Upper lobe of left lung (tissue), 6 donors: ENCODE results near the gene KIRREL1. TPM values are rescaled to one million over a fixed set of nuclear protein-coding genes. Genes with fewer than 3 reads are reported as not detected.
"Not testable (repeated sequence)": the region's sequence is repeated elsewhere in the genome, so short reads cannot be mapped to it uniquely, and the experiment has no call there.

Experiments used
- ATAC-seq, 2 donors: fragments of 200-7000 bp; cut with Tn5 transposase; one replicate each; pipeline ENCODE4 v1.9.1; 2022; ENCODE audit warnings: mild to moderate bottlenecking in 2 of 2, moderate library complexity in 2 of 2; ENCODE audit not compliant: low FRiP score in 2 of 2
- DNase-seq, 2 donors: peaks; one replicate each; pipeline ENCODE4 v3.0.0-alpha.2; 2019 to 2020
- H3K27ac ChIP-seq, 4 donors: fragments of 200-600 bp; sonication (generic); one replicate each; pipeline ENCODE4 v1.5.1; 2016 to 2019
- H3K27me3 ChIP-seq, 4 donors: fragments of 200-600 bp; sonication (generic); one replicate each; pipeline ENCODE4 v1.5.1; 2017 to 2019
- H3K36me3 ChIP-seq, 4 donors: fragments of 200-600 bp; sonication (generic); one replicate each; pipeline ENCODE4 v1.5.1; 2016 to 2019
- H3K4me1 ChIP-seq, 4 donors: fragments of 200-600 bp; sonication (generic); one replicate each; pipeline ENCODE4 v1.5.1; 2018 to 2019
- H3K4me3 ChIP-seq, 4 donors: fragments of 200-600 bp; sonication (generic); one replicate each; pipeline ENCODE4 v1.5.1; 2017 to 2019; ENCODE audit warnings: mild to moderate bottlenecking in 2 of 4, moderate library complexity in 1 of 4
- H3K9me3 ChIP-seq, 4 donors: fragments of 200-600 bp; sonication (generic); one replicate each; pipeline ENCODE4 v1.5.1; 2018 to 2019
- CTCF ChIP-seq, 6 experiments: fragments of 450-650 bp in 4 of 6; fragments of 200-600 bp in 2 of 6; sonication (generic) in 2 of 6; IDR thresholded peaks; one replicate each; pipeline ENCODE4 v1.5.1; 2016 to 2019; ENCODE audit warnings: antibody characterized with exemption in 6 of 6
- EP300 ChIP-seq, 4 donors: sonication (generic); formaldehyde crosslinking; IDR thresholded peaks; one replicate each; pipeline ENCODE4 v1.5.1; 2017; ENCODE audit warnings: antibody characterized with exemption in 4 of 4, control low read depth in 2 of 4
- POLR2A ChIP-seq, 4 donors: fragments of 450-650 bp; IDR thresholded peaks; one replicate each; pipeline ENCODE4 v1.5.1; 2016 to 2017; ENCODE audit warnings: antibody characterized with exemption in 4 of 4, mild to moderate bottlenecking in 2 of 4
- POLR2AphosphoS5 ChIP-seq, 2 donors: sonication (generic); formaldehyde crosslinking; IDR thresholded peaks; one replicate each; pipeline ENCODE4 v1.5.1; 2017; ENCODE audit warnings: antibody characterized with exemption in 2 of 2
- WGBS, 2 donors: methylation state at CpG; one replicate each; pipeline ENCODE4 v1.1.5; 2017 to 2018; 5-methylcytosine and 5-hydroxymethylcytosine counted together
- total RNA-seq, 6 donors: library from RNA; depleted of rRNA in 4 of 6; stranded (reverse); fragments of >200 nt in 4 of 6; gene quantifications; one replicate each; pipeline versions ENCODE4 v1.1.0 to v1.2.1, GENCODE V29; 2016 to 2021
- donor health status: DM: no; HTN: no; CAD: no; lungs with moderate emphysema.
- donor health status: DM: no; HTN: yes; CAD: no; lungs with severe emphysema.

KIRREL1 gene
- total RNA-seq, 6 donors from 2014 or later: 16.9 to 40.6 (median 25.8) TPM

DNA sequence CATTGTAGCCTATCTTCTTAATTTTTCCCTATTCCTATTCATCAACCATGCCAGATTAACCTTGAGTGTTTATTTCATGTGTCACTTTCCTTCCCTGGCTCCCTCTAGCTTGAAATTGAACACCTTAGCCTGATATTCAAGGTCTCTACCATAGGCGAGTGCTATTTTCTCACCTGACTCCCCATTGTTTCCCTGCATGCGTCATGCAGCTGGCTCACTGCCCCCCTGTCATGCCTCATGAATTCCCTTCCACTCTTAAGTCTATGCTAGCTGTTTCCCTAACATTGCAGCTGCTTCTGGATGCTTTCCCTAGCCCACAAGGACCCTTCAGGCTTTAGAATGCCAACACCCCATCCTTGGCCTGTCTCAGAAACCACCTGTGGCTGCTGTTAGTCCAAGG is 130.6 kb downstream of the KIRREL1 start:
- ATAC-seq (no peak), DNase-seq (no peak)
- Histone ChIP-seq H3K4me3 (no peak overlapping the region), H3K27me3 (no peaks in the 10 kb centered on the region), H3K36me3 (no peaks in the 10 kb centered on the region), H3K4me1 (no peaks in the 10 kb centered on the region), H3K9me3 (no peaks in the 10 kb centered on the region), H3K27ac (no peak overlapping the region)
- TF ChIP-seq POLR2A (IDR thresholded peaks at IDR 0.05) (no peak), EP300 (IDR thresholded peaks at IDR 0.05) (no peak), CTCF (IDR thresholded peaks at IDR 0.05) (no peak), POLR2AphosphoS5 (IDR thresholded peaks at IDR 0.05) (no peak)
- 91 to 96% methylated on average over 2 of the region's 2 CpGs for WGBS, 2 donors

- Histone ChIP-seq H3K27me3 (no peaks in the 10 kb centered on the region), H3K4me3 (no peak overlapping the region), H3K4me1 (no peaks in the 10 kb centered on the region), H3K9me3 (no peaks in the 10 kb centered on the region), H3K27ac (no peak overlapping the region), H3K36me3 (no peaks in the 10 kb centered on the region)
- 10 to 13% methylated on average over 4 of the region's 4 CpGs for WGBS, 2 donors
- DNase-seq (peak in 1 of 2 donors; percentile 88), ATAC-seq (peak; percentile 92 to 97)
- TF ChIP-seq CTCF (IDR thresholded peaks at IDR 0.05) (peak; percentile 85 to 95 (median 90)), POLR2A (IDR thresholded peaks at IDR 0.05) (no peak), POLR2AphosphoS5 (IDR thresholded peaks at IDR 0.05) (no peak)
Measured at GRCh38 chr1:158124999-158125398, 131.6 kb downstream of the KIRREL1 start.

DNA sequence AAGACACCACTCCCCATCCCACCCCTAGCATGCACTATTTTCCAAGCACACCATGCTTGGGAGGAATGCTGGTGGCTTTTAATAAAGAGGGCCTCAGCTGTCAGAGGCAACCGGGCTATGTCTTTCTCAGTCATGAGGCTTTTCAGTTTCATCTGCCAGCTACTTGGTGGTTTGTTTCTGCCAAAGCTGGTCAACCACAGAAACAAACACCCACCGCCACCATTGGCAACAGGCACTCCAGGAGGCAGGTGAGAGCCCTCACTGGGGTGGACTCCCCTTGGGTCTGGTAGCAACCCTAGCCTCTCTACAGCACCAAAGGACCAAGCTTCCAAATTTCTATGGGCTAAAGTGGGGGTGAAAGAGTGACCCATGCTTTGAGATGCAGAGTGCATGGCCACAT is 133.0 kb downstream of the KIRREL1 start:
- H3K36me3 ChIP-seq: no peaks in the 10 kb centered on the region
- H3K27ac ChIP-seq: no peak overlapping the region
- no peaks in the 10 kb centered on the region for H3K4me1 ChIP-seq
- ATAC-seq: no peak
- TF ChIP-seq CTCF (IDR thresholded peaks at IDR 0.05) (no peak), EP300 (IDR thresholded peaks at IDR 0.05) (no peak), POLR2A (IDR thresholded peaks at IDR 0.05) (no peak), POLR2AphosphoS5 (IDR thresholded peaks at IDR 0.05) (no peak)
- DNase-seq: no peak
- no peaks in the 10 kb centered on the region for H3K27me3 ChIP-seq
- no peaks in the 10 kb centered on the region for H3K9me3 ChIP-seq
- no peak overlapping the region for H3K4me3 ChIP-seq
- 48 to 74% methylated on average over 2 of the region's 2 CpGs for WGBS, 2 donors

DNA sequence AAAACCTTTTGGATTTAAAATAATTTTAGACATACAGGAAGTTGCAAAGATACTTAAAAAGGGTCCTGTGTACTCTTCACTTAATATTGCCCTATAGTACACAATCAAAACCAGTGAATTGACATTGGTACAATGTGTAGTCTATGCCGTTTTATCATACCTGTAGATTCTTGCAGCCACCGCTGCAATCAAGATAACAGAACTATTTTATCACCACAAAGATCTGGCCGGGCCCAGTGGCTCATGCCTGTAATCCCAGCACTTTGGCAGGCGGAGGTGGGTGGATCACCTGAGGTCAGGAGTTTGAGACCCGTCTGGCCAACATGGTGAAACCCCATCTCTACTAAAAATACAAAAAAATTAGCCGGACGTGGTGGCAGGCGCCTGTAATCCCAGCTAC is 135.1 kb downstream of the KIRREL1 start:
- not testable (repeated sequence) for H3K36me3 ChIP-seq, ATAC-seq, H3K4me1 ChIP-seq, H3K9me3 ChIP-seq, H3K27me3 ChIP-seq, H3K4me3 ChIP-seq, DNase-seq, H3K27ac ChIP-seq
- WGBS, 2 donors: 84 to 91% methylated on average over 8 of the region's 8 CpGs

DNA sequence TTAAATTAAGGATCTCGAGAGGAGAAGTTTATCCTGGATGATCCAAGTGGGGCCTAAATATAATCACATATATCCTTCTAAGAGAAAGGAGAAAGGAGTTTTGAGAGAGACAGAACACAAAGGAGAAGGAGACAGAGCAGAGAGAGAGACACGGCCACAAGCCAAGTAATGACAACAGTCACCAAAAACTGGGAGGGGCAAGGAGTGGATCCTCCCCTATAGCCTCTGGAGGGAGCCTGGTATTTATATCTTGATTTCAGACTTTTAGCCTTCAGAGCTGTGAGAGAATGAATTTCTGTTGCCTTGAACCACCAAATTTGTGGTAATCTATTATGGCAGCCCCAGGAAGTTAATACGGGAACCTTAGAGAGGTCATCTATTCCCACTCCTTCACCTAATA is 137.8 kb downstream of the KIRREL1 start:
- no peaks in the 10 kb centered on the region for H3K4me1 ChIP-seq
- H3K27me3 ChIP-seq: no peaks in the 10 kb centered on the region
- no peak for ATAC-seq
- DNase-seq: no peak
- WGBS, 2 donors: 78 to 85% methylated on average over 3 of the region's 3 CpGs
- H3K27ac ChIP-seq: no peak overlapping the region
- no peak for TF ChIP-seq POLR2AphosphoS5 (IDR thresholded peaks at IDR 0.05)
- TF ChIP-seq POLR2A (IDR thresholded peaks at IDR 0.05): no peak
- TF ChIP-seq CTCF (IDR thresholded peaks at IDR 0.05): no peak
- TF ChIP-seq EP300 (IDR thresholded peaks at IDR 0.05): no peak
- no peak overlapping the region for H3K4me3 ChIP-seq
- no peaks in the 10 kb centered on the region for H3K36me3 ChIP-seq
- H3K9me3 ChIP-seq: no peaks in the 10 kb centered on the region
